GM12874 (cell line): Measurements from ENCODE around the gene RAB6B.

Experiments used
- TF ChIP-seq, protein P1 (sequence below): IDR thresholded peaks from 2 replicates; pipeline ENCODE4 v1.5.1; 2011; ENCODE audit warnings: low read depth, mild to moderate bottlenecking, control low read depth, low read length, moderate library complexity; ENCODE audit not compliant: insufficient read depth

RAB6B gene

DNA sequence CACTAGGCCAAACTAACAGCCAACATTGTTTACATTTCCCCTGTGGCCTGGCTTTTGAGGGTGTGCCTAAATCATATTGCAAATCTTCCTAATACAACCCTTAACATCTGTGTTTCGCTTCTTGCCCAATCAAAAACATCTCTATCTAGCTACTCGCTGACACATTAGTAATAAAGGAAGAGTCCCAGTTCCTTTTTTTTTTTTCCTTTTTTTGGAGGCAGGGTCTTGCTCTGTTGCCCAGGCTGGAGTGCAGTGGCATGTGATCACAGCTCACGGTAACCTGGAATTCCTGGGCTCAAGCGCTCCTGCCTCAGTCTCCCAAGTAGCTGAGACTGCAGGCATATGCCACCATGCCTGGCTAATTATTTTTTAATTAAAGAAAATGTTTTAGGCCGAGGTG, 92.2 kb downstream of the RAB6B start:
- TF ChIP-seq, protein P1, sequence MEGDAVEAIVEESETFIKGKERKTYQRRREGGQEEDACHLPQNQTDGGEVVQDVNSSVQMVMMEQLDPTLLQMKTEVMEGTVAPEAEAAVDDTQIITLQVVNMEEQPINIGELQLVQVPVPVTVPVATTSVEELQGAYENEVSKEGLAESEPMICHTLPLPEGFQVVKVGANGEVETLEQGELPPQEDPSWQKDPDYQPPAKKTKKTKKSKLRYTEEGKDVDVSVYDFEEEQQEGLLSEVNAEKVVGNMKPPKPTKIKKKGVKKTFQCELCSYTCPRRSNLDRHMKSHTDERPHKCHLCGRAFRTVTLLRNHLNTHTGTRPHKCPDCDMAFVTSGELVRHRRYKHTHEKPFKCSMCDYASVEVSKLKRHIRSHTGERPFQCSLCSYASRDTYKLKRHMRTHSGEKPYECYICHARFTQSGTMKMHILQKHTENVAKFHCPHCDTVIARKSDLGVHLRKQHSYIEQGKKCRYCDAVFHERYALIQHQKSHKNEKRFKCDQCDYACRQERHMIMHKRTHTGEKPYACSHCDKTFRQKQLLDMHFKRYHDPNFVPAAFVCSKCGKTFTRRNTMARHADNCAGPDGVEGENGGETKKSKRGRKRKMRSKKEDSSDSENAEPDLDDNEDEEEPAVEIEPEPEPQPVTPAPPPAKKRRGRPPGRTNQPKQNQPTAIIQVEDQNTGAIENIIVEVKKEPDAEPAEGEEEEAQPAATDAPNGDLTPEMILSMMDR = no peak

GRCh38 chr3:133799794-133800585, 95.7 kb downstream of the RAB6B start:
- TF ChIP-seq, protein P1 = no peak

DNA sequence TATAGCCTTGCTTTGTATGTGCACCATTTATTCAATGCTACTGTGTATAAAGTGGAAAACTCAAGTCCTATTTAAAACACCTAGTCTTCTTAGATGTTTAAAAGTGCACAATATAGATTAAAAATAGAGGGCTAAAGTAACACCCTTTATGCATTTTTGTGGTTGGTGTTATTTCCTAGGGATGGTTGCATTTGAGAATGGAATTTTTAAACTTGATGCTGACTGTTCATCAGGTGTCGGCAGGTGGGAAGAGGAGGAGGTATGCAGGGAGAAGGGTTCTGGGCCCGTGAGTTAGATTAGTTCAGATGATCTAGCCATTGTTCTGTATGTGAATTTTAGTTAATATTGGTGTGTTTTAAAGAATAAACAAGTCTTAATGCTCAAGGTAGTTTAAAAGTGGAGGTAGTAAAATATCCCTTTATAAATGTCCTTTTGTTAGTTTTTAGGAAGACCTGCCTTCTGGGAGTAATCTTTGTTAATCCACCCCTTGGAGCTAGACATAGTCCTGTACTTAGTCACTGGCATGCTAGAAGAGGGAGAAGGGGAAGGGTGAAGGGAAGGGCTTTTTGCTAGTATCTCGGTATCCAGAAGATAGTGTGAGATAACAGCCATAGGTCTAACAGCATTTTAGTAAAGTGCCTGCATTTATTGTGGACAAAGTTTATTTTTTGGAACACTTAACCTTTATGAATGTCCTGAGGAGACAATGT, 98.1 kb downstream of the RAB6B start:
- TF ChIP-seq, protein P1 = no peak

GRCh38 chr3:133792171-133792763, 103.4 kb downstream of the RAB6B start:
- TF ChIP-seq, protein P1 = no peak

DNA sequence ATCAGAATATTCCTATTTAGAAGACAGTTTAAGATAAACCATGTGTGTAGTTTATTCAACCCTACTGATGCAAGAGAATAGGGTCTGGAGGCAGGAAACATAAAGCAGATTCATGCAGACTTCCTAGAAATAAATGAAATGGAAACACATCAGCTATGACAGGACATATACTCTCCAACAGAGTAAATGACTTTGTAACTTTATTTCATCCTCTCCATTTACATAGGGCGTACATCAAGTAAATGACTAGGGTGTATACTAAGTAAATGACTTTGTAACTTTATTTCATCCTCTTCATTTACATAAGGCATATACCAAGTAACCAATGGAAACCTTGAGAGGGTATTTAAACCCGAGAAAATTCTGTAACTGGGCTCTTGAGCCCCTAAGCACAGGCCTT, 107.7 kb downstream of the RAB6B start:
- TF ChIP-seq, protein P1 = no peak

DNA sequence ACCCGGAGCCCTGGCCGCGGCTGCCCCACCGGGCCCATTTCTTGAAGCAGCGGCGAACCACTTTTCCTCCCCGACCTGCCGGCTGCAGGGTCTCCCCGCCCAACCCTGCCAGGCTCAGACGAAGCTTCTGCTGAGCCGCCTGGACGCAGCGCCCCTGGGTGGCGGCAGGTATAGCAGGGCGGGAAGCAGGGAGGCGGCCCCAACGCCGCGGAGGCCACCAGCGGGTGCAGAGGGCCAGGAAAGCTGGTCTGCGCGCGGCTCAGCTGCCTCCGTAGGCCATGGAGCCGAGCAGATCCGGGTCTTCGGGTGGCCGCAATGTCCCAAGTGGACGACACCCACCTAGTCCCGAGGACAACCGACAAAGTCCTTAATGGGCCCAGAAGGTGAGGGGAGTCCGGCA, 111.9 kb downstream of the RAB6B start:
- TF ChIP-seq, protein P1 = no peak

GRCh38 chr3:133782454-133782853, 113.2 kb downstream of the RAB6B start:
- TF ChIP-seq, protein P1 = no peak
